Neutrophil (primary cell): ENCODE measurements around the gene TNRC18.
"Not testable (repeated sequence)": the region's sequence is repeated elsewhere in the genome, so short reads cannot be mapped to it uniquely, and the experiment has no call there.

Experiments used
- H3K27ac ChIP-seq: fragments of 200-600 bp; sonication (generic); 2 replicates; pipeline ENCODE4 v1.5.1; 2016; ENCODE audit warnings: mild to moderate bottlenecking, moderate library complexity
- H3K27me3 ChIP-seq: fragments of 200-600 bp; sonication (generic); 2 replicates; pipeline ENCODE4 v1.6.0; 2016; ENCODE audit warnings: mild to moderate bottlenecking
- H3K36me3 ChIP-seq: fragments of 200-600 bp; sonication (generic); 2 replicates; pipeline ENCODE4 v1.5.1; 2017
- H3K4me1 ChIP-seq, 2 experiments: fragments of 200-600 bp in 1 of 2; sonication (generic) in 1 of 2; 1 replicate in 1 of 2; 2 replicates in 1 of 2; pipeline versions ENCODE4 v1.5.1 to v1.6.1; 2013 to 2016; ENCODE audit warnings: low read depth in 1 of 2, low read length in 1 of 2, mild to moderate bottlenecking in 1 of 2, moderate library complexity in 1 of 2; ENCODE audit not compliant: control insufficient read depth in 1 of 2, insufficient read depth in 1 of 2
- H3K4me3 ChIP-seq, 2 experiments: fragments of 200-600 bp in 1 of 2; sonication (generic) in 1 of 2; 1 replicate in 1 of 2; 2 replicates in 1 of 2; pipeline ENCODE4 v1.5.1; 2013 to 2016; ENCODE audit warnings: low read depth in 1 of 2, low read length in 1 of 2, mild to moderate bottlenecking in 1 of 2, moderate library complexity in 1 of 2
- H3K9me3 ChIP-seq: fragments of 200-600 bp; sonication (generic); 2 replicates; pipeline ENCODE4 v1.5.1; 2016
- TF ChIP-seq, protein P1 (sequence below): fragments of 200-600 bp; sonication (generic); IDR thresholded peaks from 2 replicates; pipeline ENCODE4 v1.5.1; 2016; ENCODE audit warnings: antibody characterized with exemption

The TNRC18 gene

DNA sequence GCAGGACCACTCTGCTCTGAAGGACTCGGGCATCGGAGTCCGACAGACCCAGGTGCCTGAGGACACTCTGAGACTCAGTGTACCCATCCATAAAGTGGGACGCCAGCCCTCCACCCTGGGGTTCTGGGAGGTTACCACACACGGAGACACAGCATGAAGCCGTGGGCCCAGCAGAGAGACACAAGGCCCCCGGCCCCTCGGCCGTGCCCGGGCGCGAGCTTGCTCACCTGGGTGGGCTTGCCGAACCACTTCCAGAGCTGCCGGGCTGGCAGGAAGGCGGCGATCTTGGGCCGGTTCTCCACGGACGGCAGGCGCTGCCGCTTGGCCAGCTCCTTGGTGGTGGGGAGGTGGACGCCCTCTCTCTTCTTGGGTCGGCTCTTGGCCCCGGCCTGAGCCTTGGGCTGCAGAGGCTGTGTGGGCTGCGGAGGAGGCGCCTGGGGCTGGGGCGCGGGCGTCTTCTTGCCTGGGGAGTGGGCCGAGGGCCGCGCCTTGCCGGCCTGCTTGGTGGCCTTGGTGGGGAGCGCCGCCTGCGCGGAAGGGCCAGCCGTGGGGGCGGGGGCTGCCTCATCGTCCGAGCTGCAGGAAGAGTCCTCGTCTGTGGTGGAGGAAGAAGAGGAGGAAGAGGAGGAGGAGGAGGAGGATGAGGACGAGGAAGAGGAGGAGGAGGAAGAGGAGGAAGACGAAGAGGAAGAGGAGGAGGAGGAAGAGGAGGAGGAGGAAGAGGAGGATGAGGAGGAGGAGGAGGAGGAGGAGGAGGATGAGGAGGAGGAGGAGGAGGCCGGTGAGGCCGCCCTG lies 111.2 kb downstream of the TNRC18 start:
- H3K4me1 ChIP-seq, H3K27me3 ChIP-seq, H3K27ac ChIP-seq, H3K9me3 ChIP-seq, H3K4me3 ChIP-seq: not testable (repeated sequence)
- peaks cover 99% of the 10 kb centered on the region for H3K36me3 ChIP-seq

DNA sequence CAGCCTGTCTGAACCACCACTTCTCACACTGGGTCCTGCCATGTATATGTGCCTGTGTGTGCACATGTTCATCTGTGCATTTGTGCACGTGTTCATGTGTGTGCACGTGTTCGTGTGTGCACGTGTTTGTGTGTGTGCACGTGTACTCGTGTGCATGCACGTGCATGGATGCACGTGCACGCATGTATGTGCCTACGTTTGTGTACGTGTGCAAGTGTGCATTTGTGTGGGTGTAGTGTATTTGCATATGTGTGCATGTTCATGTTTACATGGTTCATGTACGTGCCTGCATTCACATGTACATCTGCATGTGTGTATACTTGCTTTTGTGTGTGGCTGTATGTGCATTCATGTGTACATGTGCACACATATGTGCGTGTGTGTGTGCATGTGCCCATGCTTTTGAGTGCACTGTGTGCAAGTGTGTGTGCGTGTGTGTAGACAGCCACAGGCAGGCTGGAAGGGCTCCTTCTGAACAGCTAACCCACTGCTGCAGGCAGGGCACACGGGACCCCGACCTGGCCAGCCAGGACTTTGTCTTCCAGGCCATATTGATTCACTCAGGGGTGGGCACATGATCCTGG lies 112.7 kb downstream of the TNRC18 start:
- H3K27me3 ChIP-seq, result no peaks in the 10 kb centered on the region
- H3K36me3 ChIP-seq, result peaks cover 98% of the 10 kb centered on the region
- H3K9me3 ChIP-seq, result no peaks in the 10 kb centered on the region
- H3K27ac ChIP-seq, result no peak overlapping the region
- H3K4me1 ChIP-seq, result no peaks in the 10 kb centered on the region
- TF ChIP-seq, protein P1, sequence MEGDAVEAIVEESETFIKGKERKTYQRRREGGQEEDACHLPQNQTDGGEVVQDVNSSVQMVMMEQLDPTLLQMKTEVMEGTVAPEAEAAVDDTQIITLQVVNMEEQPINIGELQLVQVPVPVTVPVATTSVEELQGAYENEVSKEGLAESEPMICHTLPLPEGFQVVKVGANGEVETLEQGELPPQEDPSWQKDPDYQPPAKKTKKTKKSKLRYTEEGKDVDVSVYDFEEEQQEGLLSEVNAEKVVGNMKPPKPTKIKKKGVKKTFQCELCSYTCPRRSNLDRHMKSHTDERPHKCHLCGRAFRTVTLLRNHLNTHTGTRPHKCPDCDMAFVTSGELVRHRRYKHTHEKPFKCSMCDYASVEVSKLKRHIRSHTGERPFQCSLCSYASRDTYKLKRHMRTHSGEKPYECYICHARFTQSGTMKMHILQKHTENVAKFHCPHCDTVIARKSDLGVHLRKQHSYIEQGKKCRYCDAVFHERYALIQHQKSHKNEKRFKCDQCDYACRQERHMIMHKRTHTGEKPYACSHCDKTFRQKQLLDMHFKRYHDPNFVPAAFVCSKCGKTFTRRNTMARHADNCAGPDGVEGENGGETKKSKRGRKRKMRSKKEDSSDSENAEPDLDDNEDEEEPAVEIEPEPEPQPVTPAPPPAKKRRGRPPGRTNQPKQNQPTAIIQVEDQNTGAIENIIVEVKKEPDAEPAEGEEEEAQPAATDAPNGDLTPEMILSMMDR, result no peak
- no peak overlapping the region for H3K4me3 ChIP-seq

DNA sequence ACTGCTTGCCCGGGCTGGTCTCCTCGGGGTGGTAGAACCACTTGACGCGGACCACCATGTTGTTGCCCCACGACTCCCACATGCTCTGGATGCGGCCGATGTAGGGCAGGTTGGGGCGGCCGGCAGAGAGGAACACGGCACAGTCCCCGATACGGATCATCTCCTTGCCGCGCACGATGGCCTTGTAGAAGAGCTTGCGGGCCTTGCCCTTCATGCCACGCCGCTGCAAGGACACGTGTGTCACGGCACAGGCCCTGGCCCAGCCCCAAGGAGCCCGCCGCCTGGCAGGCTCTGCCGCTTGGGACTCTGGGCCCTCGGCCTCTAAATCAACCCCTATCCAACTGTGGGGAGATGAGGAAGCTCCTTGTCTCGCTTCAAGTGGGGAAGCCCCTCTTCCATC lies 114.5 kb downstream of the TNRC18 start:
- Histone ChIP-seq H3K9me3 (no peaks in the 10 kb centered on the region), H3K36me3 (peaks cover 80% of the 10 kb centered on the region), H3K4me1 (no peaks in the 10 kb centered on the region)

DNA sequence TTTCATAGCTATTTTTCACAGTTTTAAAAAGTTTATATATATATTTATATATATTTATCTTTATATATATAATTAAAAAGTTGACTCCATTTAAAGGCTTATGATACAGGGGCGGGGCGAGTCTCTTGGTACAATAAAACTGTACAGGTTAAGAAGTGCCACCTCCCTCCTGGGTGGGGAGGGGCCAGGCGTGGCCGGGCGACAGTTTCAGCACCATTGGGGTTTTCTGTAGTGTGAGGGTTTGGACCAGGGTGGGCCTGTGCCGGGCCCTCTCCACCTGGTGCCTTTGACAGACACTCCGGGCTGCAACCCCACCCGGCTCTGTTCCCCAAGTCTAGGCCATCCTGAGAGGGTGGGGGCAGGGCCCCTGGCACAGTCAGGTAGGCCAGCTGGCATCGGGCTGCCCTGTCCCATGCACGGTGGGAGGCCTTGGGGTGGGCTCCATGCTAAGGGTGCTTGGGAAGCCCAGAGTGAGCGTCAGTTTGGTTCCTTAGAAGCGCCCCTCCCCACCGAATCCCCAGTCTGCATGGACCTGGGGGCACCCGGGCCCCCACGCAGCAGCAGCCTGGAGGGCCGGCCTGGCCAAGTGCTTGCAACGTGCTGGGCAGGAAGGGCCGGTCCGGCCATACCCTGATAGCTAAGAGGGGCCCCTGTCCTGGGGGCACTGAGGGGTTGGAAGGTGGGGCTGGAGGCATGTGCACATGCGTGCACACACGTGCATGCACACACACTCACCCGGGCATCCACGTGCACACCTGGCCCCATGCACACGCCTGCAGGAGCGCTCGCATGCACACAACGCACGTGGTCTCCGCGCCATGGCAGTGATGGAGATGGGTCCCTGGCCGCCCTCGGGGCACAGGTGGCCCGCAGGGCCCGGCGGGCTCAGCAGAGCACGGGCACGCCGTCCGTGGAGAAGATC lies 116.2 kb downstream of the TNRC18 start:
- H3K36me3 ChIP-seq, result peaks cover 64% of the 10 kb centered on the region
- H3K9me3 ChIP-seq, H3K4me1 ChIP-seq, H3K27ac ChIP-seq, H3K27me3 ChIP-seq, H3K4me3 ChIP-seq: not testable (repeated sequence)

More for the DNA sequence above, 114.5 kb downstream of the TNRC18 start:
- Histone ChIP-seq H3K27me3 (no peaks in the 10 kb centered on the region), H3K4me3 (no peak overlapping the region), H3K27ac (no peak overlapping the region)
- TF ChIP-seq, protein P1, result no peak

DNA sequence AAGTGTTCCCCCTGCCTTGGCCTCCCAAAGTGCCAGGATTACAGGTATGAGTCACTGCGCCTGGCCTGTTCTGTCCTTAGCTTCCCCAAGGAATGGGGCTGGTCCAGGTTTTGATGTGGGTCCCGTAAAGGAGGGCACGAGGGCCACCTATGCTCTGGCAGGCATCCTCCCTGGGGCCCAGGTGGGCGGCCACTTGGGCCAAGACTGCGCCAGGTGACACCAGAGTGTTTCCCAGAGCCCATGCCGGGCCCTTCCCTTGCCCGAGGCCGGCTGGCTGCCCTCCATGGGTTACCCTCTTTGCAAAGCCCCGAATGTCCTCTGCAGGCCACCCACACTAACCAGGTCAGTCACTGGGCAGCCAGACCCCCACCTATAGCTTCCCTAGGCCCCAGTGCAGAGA lies 118.6 kb downstream of the TNRC18 start:
- H3K27me3 ChIP-seq, H3K4me3 ChIP-seq, H3K4me1 ChIP-seq, H3K27ac ChIP-seq, H3K9me3 ChIP-seq: not testable (repeated sequence)
- H3K36me3 ChIP-seq, result peaks cover 39% of the 10 kb centered on the region

DNA sequence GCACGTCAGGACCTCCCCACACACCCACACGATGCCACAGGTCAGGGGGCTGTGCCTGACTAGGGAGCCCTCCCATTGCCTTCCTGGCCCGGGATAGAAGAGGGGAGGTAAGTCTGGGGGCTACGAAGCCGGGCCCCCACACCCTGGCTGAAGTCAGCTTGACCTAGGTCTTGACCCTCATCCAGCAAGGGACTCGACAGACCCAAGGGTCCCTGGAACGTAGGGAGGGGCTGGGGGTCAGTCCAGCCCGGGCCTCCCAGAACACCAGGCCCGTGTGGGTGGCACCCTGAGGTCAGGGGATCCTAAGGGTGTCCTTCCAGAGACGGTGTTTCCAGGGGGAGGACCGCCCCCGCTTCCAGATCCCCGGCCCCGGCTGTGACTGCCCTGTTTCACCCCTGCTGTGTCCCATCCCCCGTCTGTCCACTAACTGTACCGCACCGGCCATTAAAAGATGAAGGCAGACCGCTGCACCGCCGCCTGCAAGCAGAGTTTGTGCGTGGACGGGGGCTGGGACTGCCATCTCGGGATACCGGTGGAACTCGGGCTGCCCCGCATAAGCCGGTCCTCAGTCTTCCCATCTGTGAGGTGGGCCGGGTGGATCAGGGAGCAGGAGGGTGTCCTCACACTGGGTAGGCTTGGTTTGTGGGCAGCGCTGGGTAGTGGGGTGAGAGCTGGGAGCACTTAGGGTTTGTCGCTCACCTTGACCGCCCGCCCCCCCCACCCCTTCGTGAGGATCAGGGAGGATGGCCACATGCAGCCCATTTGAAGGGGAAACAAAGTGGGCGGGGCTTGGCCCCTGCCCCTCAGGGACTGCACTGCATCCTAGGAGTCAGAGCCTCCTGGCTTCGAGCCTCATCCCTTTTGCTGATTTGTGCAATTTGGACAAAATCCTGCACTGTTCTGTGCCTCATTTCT lies 119.8 kb downstream of the TNRC18 start:
- Histone ChIP-seq H3K36me3 (peaks cover 27% of the 10 kb centered on the region), H3K4me1 (no peaks in the 10 kb centered on the region), H3K4me3 (no peak overlapping the region), H3K9me3 (no peaks in the 10 kb centered on the region), H3K27me3 (peaks cover 7% of the 10 kb centered on the region), H3K27ac (no peak overlapping the region)
- TF ChIP-seq, protein P1, result no peak
